Eye (tissue), 1 donor: ENCODE data around the gene MRPL58.
"Not testable (repeated sequence)": the region's sequence is repeated elsewhere in the genome, so short reads cannot be mapped to it uniquely, and the experiment has no call there.

Experiments
- DNase-seq: peaks from one replicate; pipeline ENCODE4 v3.0.0-alpha.2; 2015

The MRPL58 gene

DNA sequence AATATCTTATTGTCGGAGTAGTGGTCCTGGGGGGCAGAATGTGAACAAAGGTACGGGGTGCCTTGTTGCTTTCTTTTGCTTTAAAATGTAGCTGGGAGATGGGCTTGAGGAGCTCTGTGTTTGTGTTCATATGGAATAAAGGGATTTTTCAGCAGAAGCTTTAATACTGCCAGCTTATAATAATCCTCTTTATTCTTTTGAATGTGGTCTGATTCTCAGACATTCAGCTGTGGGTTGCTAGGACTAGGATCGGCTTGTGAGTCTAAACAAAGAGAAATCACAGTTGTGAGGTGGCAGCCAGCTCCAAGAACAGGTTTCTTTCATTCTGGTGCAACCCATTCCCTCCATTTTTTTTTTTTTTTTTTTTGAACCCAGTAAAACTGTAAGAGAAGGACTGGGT, 7.2 kb downstream of the MRPL58 start:
- no peak for DNase-seq

DNA sequence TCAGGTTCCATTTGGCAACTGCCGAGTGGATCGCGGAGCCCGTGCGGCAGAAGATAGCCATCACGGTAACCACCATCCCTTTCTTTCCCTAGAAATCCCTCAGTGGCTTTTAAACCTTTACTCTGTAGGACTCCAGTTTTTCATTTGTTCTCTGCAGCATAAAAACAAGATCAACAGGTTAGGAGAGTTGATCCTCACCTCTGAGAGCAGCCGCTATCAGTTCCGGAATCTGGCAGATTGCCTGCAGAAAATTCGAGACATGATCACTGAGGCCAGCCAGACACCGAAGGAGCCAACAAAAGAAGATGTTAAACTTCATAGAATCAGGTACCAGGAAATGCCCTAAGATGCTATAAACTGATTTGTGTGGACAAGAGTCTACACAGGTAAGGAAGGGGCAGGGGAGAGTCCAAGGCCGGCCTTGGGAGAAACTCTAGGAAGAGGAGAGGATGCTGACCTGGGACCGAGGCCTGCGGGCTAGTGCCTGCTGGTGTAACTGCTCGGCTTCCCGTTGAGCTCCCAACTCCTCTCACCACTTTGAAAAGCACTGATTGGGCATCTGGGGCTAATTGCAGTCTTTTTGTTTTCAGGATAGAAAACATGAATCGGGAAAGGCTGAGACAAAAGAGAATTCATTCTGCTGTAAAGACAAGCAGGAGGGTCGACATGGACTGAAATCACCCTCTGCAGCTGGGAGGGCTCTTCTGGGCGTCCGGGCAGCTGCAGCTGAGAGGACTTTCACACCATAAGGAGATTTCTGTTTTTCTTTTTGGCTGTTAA, 8.1 kb downstream of the MRPL58 start:
- no peak for DNase-seq

DNA sequence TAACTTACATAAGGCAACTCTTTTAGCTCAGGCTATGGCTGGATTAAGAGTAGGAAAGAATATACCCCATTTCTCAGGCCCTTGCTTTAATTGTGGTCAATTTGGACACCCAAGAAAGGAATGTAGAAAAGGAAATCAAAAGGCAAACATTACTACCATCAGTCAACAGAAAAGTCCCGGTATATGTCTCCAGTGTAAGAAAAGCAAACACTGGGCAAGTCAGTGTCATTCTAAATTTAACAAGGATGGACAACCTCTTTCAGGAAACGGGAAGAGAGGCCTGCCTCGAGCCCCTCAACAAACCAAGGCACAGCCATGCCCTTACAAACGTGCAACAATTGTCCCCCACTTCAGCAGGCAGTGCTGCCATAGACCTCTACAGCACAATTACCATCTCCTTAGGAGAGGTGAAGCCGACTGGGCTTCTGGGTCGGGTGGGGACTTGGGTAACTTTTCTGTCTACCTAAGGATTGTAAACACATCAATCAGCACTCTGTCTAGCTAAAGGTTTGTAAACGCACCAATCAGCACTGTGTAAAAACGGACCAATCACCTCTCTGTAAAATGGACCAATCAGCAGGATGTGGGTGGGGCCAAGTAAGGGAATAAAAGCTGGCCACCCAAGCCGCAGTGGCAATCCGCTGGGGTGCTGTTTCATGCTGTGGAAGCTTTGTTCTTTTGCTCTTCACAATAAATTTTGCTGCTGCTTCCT, 12.4 kb downstream of the MRPL58 start:
- no peak for DNase-seq

DNA sequence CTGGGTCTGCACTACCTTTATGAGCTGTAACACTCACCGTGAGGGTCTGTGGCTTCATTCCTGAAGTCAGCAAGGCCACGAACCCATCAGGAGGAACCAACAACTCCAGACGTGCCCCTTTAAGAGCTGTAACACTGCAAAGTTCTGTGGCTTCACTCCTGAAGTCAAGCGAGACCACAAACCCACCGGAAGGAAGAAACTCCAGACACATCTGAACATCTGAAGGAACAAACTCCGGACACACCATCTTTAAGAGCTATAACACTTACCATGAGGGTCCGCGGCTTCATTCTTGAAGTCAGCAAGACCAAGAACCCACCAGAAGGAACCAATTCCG, 12.9 kb downstream of the MRPL58 start:
- DNase-seq, result not testable (repeated sequence)

DNA sequence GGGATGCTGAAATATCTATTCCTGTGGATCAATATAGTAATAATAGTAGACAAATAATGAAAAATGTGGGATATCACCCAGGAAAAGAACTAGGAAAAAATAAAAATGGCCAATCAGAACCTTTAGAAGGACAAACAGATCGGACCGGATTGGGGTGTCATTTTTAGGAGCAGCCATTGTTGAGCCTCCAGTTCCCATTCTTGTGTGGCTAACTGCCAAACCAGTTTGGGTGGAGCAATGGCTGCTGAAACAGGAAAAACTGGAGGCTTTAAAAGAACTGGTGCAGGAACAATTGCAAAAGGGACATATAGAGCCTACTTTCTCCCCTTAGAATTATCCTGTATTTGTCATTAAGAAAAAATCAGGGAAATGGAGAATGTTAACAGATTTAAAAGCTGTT, 14.2 kb downstream of the MRPL58 start:
- DNase-seq, result not testable (repeated sequence)

DNA sequence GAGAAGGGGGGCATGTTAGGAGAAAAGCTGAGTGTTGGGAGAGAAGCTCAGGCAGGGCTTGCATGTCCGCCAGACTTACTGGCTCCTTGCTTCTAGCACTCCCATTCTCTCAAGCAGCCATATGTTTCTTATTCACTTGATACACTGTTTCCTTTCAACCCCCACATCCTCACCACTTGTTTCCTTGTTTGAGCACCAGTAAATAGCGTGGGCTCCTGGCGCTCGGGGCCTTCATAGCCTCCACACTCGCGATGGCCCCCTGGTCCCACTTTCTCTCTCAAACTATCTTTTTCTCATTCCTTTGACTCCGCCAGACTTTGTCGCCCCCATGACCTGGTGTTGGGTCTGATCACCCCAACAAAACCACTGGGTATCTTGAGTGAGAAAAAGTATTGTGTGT, 17.7 kb downstream of the MRPL58 start:
- DNase-seq, result no peak

DNA sequence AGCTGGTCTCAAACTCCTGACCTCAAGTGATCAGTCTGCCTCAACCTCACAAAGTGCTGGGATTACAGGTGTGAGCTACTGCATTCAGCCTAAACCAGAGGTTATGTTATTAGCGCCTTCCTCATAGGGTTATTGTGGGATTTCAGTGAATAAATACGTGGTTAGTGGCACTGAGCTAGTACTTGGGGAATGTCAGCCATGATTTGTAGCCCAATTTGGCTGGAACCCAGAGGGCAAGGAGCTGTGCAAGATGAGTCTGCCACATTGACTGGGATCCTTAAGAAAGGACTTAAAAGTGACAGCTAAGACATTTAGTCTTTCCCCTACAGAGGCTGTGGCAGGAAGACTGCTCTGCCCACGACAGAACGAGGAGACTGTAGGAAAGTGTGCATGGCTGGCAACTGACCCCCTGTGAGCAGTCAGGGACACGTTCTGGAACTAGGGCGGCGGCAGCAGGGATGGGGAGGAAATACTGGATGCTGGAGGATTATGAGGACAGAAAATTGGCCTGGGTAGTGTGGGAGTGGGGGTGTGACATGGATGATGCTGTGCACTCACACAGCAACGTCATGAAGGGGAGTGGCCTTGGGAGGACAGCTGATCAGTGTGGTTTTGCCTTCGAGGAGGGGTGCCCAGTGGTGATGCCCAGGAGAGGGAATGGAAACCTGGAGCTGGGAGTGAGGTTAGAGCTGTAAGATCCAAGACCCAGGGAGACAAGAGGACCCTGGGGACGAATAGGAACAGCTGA, 19.7 kb downstream of the MRPL58 start:
- DNase-seq, result peak; percentile 82

DNA sequence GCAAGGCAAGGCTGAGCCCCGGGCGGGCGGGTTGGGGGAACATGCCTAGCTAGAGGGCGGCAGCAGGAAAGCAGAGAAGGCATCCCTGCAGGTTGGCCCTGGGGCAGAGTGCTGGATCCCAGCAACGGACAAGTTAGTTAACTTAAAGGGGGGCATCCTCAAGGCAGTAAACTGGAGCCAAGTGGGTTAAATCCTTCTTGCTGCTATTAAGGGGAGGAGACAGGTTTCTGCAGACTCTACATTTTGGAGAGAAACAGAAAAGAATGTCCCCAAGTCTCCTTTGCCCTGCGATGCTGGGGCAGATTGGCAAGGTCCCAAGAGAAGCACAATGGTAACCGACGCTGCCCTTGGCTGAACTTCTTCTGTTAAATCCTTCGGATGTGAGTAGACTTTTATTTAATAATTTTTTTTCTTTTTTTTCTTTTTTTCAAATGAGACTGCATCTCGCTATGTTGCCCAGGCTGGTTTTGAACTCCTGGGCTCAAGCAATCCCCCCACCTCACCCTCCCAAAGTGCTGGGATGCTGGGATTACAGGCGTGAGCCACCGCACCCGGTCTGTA, 20.3 kb downstream of the MRPL58 start:
- DNase-seq, result peak; percentile 37

DNA sequence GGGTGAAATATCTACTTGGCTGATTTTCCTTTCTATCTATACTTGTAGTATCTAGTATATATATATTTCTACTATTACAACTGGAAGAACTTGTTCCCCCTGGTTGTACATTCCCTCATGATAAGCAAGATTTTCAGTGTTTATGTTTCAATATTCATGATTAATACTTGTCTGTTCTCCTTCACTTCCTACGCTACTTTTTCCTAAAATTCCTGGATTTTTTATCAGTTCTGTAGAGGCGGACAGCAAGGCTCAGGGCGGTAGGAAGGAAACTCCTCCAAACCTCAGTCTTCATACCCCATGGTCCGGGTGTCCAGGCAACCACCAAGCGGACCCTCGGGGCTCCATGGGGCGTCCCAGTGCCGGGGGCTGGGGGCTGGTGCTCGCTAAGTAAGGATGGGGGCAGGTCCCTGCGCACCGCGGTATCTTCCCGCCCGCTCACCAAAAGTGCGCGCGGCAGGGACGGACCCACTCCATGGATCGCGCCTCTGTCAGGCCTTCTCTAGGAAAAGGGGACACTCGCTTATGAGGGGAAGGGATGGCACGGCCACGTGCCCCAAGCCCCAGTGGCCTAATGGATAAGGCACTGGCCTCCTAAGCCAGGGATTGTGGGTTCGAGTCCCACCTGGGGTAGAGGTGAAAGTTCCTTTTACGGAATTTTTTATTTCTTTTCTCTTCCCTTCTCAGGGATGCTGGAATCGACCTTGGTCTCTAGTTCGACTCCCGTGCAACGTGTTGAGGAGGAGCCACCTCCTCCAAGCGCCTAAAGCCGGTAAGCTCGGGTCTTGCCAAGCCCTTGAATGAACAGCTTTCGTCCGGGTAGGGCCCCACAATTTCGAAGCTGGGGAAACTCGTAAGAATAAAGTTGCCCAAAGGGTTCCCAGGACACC, 21.1 kb downstream of the MRPL58 start:
- peak; percentile 100 for DNase-seq

DNA sequence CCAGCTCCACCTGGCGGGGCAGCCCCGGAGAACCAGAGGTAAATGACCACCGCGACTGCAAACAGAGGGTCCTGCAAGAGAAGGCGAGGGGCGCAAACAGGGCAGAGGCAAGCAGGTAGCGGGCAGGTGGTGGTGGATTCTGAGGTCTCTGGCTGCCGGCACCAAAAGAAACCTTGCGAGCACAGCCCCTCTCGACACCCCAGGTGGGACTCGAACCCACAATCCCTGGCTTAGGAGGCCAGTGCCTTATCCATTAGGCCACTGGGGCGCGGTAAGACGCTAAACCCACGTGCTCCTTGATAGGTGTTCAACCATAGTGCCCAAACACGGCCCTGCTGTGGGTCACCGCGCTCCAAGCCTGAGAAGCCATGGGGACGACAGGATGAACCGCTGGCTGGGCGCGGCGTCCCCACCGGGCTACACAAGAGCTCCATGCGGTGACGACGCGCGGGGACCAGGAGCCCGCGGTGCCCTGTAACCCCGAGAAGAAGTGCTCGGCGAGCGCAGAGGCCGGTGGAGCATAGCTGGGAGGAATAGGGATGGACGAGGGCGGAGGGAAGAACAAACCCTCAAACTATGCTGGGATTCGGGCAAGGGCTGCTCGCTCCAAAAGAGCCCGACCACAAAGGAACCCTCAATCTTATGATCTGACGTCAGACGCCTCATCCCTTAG, 21.9 kb downstream of the MRPL58 start:
- peak; percentile 97 for DNase-seq

DNA sequence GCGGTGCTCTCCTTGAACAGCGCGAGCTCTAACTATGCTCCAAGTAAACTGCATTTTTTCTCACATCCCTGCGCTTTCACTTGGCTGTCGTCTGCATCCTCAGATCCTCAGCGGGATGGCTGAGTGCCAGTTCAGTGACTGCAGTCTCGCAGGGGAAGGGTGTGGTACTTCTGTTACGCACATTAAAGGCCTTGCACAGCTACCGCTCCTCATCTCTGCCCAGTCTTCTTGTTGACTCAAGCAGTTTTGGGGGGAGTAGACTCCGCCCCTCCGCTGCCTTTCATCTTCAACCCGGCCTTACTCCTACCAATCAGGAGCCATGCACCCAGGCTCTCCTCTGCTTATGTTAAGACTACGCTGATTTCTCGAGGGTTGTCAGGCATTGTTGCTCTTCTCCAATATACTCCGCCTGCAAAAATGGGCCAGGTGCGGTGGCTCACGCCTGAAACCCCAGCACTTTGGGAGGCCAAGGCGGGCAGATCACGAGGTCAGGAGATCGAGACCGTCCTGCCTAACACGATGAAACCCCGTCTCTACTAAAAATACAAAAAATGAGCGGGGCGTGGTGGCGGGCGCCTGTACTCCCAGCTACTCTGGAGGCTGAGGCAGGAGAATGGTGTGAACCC, 24.3 kb downstream of the MRPL58 start:
- DNase-seq, result peak; percentile 54

DNA sequence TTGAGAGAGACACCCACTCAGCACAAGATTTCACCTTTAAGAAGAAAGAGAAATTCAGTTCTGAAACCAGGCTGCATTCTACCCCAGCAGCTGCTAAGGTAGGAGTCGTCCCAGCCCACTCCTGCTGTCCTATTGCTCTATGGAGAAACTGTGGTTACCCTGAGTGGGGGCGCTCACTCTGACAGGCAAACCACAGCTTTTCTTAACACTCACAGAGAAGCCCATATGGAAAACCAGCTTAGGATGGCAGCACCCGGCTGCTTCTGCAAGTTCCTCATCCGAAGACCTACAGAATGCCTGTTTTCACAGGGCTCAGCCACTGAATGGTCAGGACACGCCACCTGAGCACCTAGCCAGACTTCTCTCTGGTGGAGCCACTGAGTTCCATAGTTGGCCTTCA, 26.8 kb downstream of the MRPL58 start:
- DNase-seq, result no peak

DNA sequence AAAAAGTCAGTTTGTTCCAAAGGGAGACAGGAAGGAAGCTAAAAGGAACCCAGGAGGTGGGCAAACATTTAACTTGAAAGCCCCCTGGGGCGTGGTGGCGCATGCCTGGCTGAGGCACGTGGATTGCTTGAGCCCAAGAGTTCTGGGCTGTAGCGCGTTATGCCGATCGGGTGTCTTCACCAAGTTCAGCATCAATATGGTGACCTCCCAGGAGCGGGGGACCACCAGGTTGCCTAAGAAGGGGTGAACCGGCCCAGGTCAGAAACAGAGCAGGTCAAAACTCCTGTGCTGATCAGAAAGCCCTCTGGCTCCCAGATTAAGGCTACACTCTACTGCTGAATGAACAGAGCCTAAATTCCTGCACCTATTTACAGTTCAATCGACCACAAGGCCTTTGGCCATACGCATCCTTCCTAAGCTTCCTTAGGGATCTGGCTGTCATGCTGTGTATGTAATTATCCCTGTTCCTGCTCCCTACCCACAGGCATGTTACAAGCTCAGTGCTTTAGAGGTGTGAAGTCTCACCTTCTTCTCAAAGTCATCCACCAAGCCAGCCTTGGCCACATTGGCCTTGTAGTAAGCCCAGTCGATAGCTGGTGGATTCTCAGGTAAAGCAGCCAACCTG, 29.3 kb downstream of the MRPL58 start:
- DNase-seq, result no peak

DNA sequence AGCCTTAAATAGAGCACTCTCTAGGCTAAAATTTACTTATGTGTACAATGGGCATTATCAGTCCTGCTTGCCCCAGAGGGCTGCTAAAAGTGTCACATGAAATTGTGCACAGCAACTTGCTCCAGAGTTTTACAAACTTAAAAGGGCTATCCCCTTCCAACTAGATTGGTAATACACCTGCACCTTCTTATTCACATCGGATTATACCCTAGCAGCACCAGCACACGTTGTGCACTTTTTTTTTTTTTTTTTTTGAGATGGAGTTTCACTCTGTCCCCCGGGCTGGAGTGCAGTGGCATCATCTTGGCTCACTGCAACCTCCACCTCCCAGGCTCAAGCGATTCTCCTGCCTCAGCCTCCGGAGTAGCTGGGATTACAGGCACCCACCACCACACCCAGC, 31.3 kb downstream of the MRPL58 start:
- DNase-seq, result not testable (repeated sequence)

DNA sequence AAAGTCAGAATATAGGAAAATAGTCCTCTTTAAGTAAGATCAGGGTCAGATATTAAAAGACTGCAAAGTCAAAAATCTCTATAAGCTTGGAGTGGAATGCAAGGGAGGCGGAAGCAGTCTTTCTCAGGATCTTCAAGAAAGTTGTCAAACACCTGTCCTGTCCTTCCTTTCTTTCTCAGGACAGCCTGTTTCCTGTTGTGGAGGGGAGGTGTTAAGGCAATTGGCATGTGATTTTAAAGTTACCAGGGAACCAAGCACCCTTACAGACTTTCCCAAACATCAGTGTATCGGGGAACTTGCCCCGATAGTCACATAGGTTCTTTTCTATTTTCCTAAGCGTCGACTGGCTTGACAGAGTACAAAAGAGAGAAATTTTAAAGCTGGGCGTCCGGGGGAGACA, 32.2 kb downstream of the MRPL58 start:
- no peak for DNase-seq

DNA sequence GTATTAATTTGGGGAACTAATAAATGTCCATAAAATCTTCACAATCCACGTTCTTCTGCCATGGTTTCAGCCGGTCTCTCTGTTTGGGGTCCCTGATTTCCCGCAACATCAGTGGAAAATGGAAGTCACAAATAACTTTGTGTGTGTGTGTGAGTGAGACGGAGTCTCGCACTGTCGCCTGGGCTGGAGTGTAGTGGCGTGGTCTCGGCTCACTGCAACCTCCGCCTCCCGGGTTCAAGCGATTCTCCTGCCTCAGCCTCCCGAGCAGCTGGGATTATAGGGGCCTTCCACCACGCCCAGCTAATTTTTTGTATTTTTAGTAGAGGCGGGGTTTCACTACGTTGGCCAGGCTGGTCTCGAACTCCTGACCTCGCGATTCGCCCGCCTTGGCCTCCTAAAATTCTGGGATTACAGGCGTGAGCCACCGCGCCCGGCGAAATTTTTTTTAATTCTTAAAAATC, 33.5 kb downstream of the MRPL58 start:
- not testable (repeated sequence) for DNase-seq

DNA sequence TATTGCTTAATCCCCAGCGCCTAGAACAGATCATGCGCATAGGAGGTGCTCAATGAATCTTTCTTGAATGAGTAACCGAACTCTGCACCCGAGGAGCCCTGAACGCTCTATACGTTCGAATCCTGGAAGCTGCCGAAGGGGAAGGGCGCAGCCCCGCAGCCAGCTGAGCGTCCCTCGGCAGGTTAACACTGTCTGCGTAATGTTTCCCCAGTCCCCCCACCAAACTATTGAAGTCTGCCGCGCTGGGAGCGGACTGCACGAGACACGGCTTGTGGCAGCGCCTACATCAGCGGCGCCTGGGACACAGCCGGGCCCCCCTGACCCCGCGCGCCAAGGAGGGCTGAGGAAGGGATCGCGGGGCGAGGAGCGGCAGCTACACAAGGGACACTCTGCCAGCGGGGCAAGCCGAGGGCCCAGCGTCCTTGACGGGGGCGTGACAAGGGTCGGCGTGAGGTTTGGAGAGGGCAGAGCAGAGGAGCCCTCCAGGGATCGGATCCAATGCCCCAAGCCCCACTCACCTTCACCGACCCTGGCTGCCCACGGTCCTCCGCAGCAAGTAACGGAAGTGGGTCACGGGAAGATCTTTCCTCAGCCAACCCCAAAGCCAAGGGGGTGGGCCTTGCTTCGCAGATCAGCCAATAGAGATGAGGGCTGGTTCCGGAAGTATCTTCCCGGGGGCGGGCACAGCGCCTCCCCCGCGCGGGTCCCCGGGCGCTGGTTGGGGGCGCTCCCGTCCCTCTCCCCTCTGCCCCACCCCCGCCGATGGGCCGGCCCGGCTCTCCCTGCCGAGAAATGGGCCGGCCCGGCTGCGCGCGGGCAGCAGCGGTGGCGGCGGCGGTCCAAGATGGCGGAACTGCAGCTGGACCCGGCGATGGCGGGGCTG, 34.2 kb downstream of the MRPL58 start, which contains the start of the genes ATP5PD and KCTD2:
ATP5PD (minus strand) TSS at position 563 of the 883 bp plus-strand sequence. CDS start 4,319 bp downstream, outside the sequence.
KCTD2 (plus strand) TSS at position 819 of the 883 bp plus-strand sequence; CDS start at position 845, 26 bp downstream.
- peak; percentile 98 for DNase-seq

DNA sequence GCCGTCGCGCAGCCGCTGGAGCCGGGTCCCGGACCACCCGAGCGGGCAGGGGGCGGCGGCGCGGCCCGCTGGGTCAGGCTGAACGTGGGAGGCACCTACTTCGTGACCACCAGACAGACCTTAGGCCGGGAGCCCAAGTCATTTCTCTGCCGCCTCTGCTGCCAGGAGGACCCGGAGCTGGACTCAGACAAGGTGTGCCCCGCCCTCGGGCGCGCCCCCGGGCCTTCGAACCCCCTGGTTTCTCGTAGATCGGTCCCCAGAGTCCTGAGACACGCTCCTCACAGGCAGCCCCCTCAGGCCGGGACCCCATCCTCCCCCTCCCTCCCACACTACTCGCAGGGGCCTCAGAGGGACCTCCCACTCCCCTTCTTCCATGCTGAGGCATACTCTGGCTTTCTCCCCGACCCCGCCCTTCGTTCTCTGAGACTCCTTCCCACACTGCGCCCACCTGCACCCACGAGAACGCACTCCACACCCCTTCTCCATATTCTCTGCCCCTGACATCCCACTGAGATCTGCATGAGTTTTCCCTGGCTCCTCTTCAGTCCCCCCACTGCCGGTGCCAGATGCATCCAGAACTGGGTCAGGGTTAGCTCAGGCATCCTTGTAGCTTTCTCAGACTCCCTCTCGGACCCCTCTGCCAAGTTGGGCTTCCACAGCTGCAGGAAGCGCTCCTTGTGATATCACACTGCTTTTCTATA, 35.1 kb downstream of the MRPL58 start:
- DNase-seq, result peak; percentile 65
